K562 (cell line): ENCODE results near the gene CTXND1.

Experiments
- CTCF ChIP-seq, 3 experiments: IDR thresholded peaks in 2 of 3; conservative IDR thresholded peaks in 1 of 3; 2 replicates each; pipeline ENCODE4 v1.5.1; 2011 to 2012; ENCODE audit warnings: low read length in 3 of 3, mild to moderate bottlenecking in 3 of 3, control low read depth in 2 of 3, improper control_type of control experiment in 1 of 3, inconsistent platforms in 1 of 3, low read depth in 1 of 3, mixed read lengths in 1 of 3, moderate library complexity in 1 of 3; ENCODE audit not compliant: insufficient read depth in 2 of 3
- SREBF2 ChIP-seq: sonication (generic); formaldehyde crosslinking; IDR thresholded peaks from 2 replicates; pipeline ENCODE4 v1.4.0; 2020; ENCODE audit warnings: mild to moderate bottlenecking, missing genetic modification reagents
- TAF1 ChIP-seq: IDR thresholded peaks from 2 replicates; pipeline ENCODE4 v1.6.1; 2011; ENCODE audit warnings: mild to moderate bottlenecking, low read length, moderate library complexity; ENCODE audit not compliant: insufficient read depth, control insufficient read depth, severe bottlenecking; ENCODE audit errors: extremely low read depth

DNA sequence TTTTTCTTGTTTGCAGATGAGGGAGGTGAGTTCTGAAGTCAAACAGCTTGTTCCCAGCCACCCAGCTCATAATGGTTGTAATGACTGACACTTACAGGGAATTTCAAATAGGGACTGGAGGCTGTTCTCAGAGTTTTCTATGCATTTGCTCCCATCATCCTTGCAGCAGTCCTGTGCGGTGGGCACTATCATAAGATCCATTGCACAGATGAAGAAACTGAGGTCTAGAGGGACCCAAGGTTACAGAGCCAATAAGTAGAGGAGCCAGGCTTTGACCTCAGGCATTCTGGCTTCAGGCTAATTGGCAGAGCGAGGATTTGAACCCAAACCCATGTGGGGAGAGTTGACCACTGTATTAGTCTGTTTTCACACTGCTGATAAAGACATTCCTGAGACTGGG is 66.9 kb downstream of the CTXND1 start:
- TF ChIP-seq TAF1 (no peak), SREBF2 (CRISPR knock-in tag) (no peak), CTCF (IDR thresholded peaks at IDR 0.05 in 2 of 3, conservative IDR thresholded peaks at IDR 0.05 in 1 of 3; ENCODE audit: insufficient read depth in 2 of 3, low read depth in 1 of 3, low read length in 3 of 3) (no peak)
